Mammary epithelial cell (primary cell): ENCODE results near the gene SUCNR1.

ENCODE experiments used
- CTCF ChIP-seq, 2 donors: IDR thresholded peaks in 1 of 2; conservative IDR thresholded peaks in 1 of 2; 2 replicates each; pipeline ENCODE4 v1.5.1; 2011 to 2012; ENCODE audit warnings: inconsistent platforms in 2 of 2, low read length in 2 of 2, mild to moderate bottlenecking in 2 of 2, control low read depth in 1 of 2, low read depth in 1 of 2; ENCODE audit not compliant: insufficient read depth in 1 of 2; ENCODE audit errors: extremely low read depth in 1 of 2
- EZH2 ChIP-seq: IDR thresholded peaks from 2 replicates; pipeline ENCODE4 v1.6.1; 2012; ENCODE audit warnings: low read length, inconsistent platforms, borderline replicate concordance

GRCh38 chr3:151905647-151906046 is 32.2 kb downstream of the SUCNR1 start:
- TF ChIP-seq CTCF (conservative IDR thresholded peaks at IDR 0.05 in 1 of 2, IDR thresholded peaks at IDR 0.05 in 1 of 2; ENCODE audit: extremely low read depth in 1 of 2, insufficient read depth in 1 of 2, low read depth in 1 of 2, low read length in 2 of 2) (no peak), EZH2 (no peak)
